HepG2 (cell line): ENCODE measurements around the gene AFDN. TPM values are rescaled to one million over a fixed set of nuclear protein-coding genes. Genes with fewer than 3 reads are reported as not detected.

Experiments used
- ATM ChIP-seq: fragments of 450-650 bp; IDR thresholded peaks from 2 replicates; pipeline ENCODE4 v1.7.1; 2017; ENCODE audit warnings: mild to moderate bottlenecking, borderline replicate concordance
- CHD2 ChIP-seq: IDR thresholded peaks from 2 replicates; pipeline ENCODE4 v1.6.1; 2011; ENCODE audit warnings: low read depth, low read length, improper control_type of control experiment
- FOXO1 ChIP-seq: sonication (generic); formaldehyde crosslinking; IDR thresholded peaks from 2 replicates; pipeline ENCODE4 v1.4.0; 2020; ENCODE audit warnings: missing genetic modification reagents
- NFAT5 ChIP-seq: sonication (generic); formaldehyde crosslinking; IDR thresholded peaks from 2 replicates; pipeline ENCODE4 v1.4.0; 2020; ENCODE audit warnings: missing genetic modification reagents
- NFIB ChIP-seq: sonication (generic); formaldehyde crosslinking; IDR thresholded peaks from 2 replicates; pipeline ENCODE4 v1.9.0; 2021; ENCODE audit warnings: missing genetic modification reagents, mild to moderate bottlenecking, borderline replicate concordance
- NONO ChIP-seq, 2 experiments: fragments of 450-650 bp in 1 of 2; sonication (generic) in 1 of 2; formaldehyde crosslinking in 1 of 2; IDR thresholded peaks in 1 of 2; conservative IDR thresholded peaks in 1 of 2; 2 replicates each; pipeline versions ENCODE4 v1.6.1 to v1.8.0; 2017 to 2022; ENCODE audit warnings: mild to moderate bottlenecking in 1 of 2, missing genetic modification reagents in 1 of 2, moderate library complexity in 1 of 2
- PHF21A ChIP-seq: sonication (generic); formaldehyde crosslinking; IDR thresholded peaks from 2 replicates; pipeline ENCODE4 v1.5.0; 2020; ENCODE audit warnings: mild to moderate bottlenecking, missing genetic modification reagents
- STAT6 ChIP-seq: sonication (generic); formaldehyde crosslinking; IDR thresholded peaks from 2 replicates; pipeline ENCODE4 v1.4.0; 2020; ENCODE audit warnings: missing genetic modification reagents, mild to moderate bottlenecking, borderline replicate concordance
- ZBTB43 ChIP-seq: sonication (generic); formaldehyde crosslinking; conservative IDR thresholded peaks from 2 replicates; pipeline ENCODE4 v1.4.0; 2020; ENCODE audit warnings: missing genetic modification reagents
- ZNF180 ChIP-seq: sonication (generic); formaldehyde crosslinking; IDR thresholded peaks from 2 replicates; pipeline ENCODE4 v1.4.0; 2020; ENCODE audit warnings: low read depth, missing genetic modification reagents, borderline replicate concordance
- ZNF547 ChIP-seq: sonication (generic); formaldehyde crosslinking; IDR thresholded peaks from 2 replicates; pipeline ENCODE4 v1.5.1; 2020; ENCODE audit warnings: mild to moderate bottlenecking, missing genetic modification reagents
- ZNF556 ChIP-seq: sonication (generic); formaldehyde crosslinking; IDR thresholded peaks from 2 replicates; pipeline ENCODE4 v1.4.0; 2020; ENCODE audit warnings: mild to moderate bottlenecking, missing genetic modification reagents, borderline replicate concordance
- polyA plus RNA-seq, 8 experiments: library from polyadenylated mRNA; depleted of rRNA in 3 of 8; stranded (reverse) in 7 of 8; unstranded in 1 of 8; fragments of >200 nt; fragmentation: Illumina TruSeq in 4 of 8; extraction: Trizol in 4 of 8; gene quantifications; 2 replicates each; pipeline versions ENCODE4 v1.2.1 to v1.2.3, GENCODE V29; 2011 to 2016; ENCODE audit warnings: low read depth in 4 of 8, missing spikeins in 1 of 8, mixed read lengths in 1 of 8; ENCODE audit not compliant: insufficient read depth in 1 of 8
- total RNA-seq, 5 experiments: library from RNA; depleted of rRNA; stranded (reverse); fragments of >200 nt; fragmentation: Illumina TruSeq; extraction: Trizol; gene quantifications; 2 replicates each; pipeline ENCODE4 v1.2.3, GENCODE V29; 2016; ENCODE audit warnings: low read depth in 1 of 5
- TF ChIP-seq, protein P1 (sequence below): IDR thresholded peaks from 2 replicates; pipeline ENCODE4 v1.6.1; 2016; ENCODE audit warnings: low read depth, missing genetic modification reagents, missing compliant biosample characterization

AFDN gene
- total and polyA plus RNA-seq, 2 of the 13 experiments (the other 11 are each of a cell fraction or from before 2014, with no cell fraction given), result 136 to 151 TPM

DNA sequence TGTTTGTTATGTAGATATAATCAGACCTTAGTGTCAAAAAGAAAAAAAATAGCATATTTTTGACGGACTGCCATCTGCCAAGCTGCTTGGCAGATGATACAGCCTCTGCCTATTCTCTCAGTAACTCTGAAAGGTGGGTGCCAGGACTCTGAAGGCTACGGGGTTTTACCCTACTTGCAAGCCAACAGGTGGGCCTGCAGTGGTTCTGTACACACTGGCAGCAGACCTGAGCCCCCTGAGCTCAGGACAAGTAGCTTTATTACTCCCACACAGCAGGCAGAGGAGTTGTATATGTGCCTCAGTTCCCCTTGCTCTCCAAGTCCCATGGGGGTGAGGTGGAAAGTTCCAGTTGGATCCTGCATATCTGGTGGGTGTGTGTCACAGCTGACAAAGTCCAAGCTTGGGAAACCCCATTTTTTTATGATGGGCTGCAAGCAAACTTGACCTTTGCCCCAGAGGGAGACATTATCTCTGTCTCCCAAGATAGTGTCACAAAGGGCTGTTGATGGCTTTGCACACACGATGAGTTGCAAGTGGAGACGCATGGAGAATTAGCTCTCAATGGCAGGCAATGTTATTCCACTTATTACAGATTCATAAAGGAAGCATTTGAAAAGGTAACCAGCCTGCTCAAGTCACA, 20.5 kb upstream of the AFDN start (continued):
- TF ChIP-seq NFAT5 (CRISPR knock-in tag), result no peak
- no peak for TF ChIP-seq NFIB (CRISPR knock-in tag)
- TF ChIP-seq ZNF556 (CRISPR knock-in tag), result peak; percentile 94; the same call in 1 of the 2 replicates
- TF ChIP-seq ZNF547 (CRISPR knock-in tag), result no peak
- TF ChIP-seq ZNF180 (CRISPR knock-in tag), result no peak
- no peak for TF ChIP-seq ATM
- TF ChIP-seq NONO (IDR thresholded peaks at IDR 0.05), result no peak
- 0 out of 2 replicates have a peak, but pooled peaks have one; percentile 43 for TF ChIP-seq NONO (CRISPR knock-in tag; conservative IDR thresholded peaks at IDR 0.05)
- TF ChIP-seq ZBTB43 (CRISPR knock-in tag), result peak; percentile 71; the same call in 1 of the 2 replicates
- TF ChIP-seq CHD2, result no peak
- TF ChIP-seq STAT6 (CRISPR knock-in tag), result no peak
- peak; percentile 69; the same call in 1 of the 2 replicates for TF ChIP-seq PHF21A (CRISPR knock-in tag)
- TF ChIP-seq, protein P1, sequence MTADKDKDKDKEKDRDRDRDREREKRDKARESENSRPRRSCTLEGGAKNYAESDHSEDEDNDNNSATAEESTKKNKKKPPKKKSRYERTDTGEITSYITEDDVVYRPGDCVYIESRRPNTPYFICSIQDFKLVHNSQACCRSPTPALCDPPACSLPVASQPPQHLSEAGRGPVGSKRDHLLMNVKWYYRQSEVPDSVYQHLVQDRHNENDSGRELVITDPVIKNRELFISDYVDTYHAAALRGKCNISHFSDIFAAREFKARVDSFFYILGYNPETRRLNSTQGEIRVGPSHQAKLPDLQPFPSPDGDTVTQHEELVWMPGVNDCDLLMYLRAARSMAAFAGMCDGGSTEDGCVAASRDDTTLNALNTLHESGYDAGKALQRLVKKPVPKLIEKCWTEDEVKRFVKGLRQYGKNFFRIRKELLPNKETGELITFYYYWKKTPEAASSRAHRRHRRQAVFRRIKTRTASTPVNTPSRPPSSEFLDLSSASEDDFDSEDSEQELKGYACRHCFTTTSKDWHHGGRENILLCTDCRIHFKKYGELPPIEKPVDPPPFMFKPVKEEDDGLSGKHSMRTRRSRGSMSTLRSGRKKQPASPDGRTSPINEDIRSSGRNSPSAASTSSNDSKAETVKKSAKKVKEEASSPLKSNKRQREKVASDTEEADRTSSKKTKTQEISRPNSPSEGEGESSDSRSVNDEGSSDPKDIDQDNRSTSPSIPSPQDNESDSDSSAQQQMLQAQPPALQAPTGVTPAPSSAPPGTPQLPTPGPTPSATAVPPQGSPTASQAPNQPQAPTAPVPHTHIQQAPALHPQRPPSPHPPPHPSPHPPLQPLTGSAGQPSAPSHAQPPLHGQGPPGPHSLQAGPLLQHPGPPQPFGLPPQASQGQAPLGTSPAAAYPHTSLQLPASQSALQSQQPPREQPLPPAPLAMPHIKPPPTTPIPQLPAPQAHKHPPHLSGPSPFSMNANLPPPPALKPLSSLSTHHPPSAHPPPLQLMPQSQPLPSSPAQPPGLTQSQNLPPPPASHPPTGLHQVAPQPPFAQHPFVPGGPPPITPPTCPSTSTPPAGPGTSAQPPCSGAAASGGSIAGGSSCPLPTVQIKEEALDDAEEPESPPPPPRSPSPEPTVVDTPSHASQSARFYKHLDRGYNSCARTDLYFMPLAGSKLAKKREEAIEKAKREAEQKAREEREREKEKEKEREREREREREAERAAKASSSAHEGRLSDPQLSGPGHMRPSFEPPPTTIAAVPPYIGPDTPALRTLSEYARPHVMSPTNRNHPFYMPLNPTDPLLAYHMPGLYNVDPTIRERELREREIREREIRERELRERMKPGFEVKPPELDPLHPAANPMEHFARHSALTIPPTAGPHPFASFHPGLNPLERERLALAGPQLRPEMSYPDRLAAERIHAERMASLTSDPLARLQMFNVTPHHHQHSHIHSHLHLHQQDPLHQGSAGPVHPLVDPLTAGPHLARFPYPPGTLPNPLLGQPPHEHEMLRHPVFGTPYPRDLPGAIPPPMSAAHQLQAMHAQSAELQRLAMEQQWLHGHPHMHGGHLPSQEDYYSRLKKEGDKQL (CRISPR knock-in tag), result 0 out of 2 replicates have a peak, but pooled peaks have one; percentile 59
- TF ChIP-seq FOXO1 (CRISPR knock-in tag), result peak; percentile 88
